ENCODE data around the gene LHX3.

The LHX3 gene

GRCh38 chr9:136204838-136205706, at the start of gene LHX3:
TSS of gene LHX3 (minus strand) at chr9:136205128. CDS start at chr9:136205012, 116 bp downstream.
- Histone ChIP-seq H3K27me3 (ENCODE audit: control insufficient read depth, insufficient read depth, low read length) (peaks cover 48% of the 10 kb centered on the region), H3K9me3 (ENCODE audit: control insufficient read depth, low read length) (no peaks in the 10 kb centered on the region), H3K9ac (ENCODE audit: low read length) (no peak within 1 kb of the TSS), H3K36me3 (ENCODE audit: control insufficient read depth, insufficient read depth, low read length) (no peaks in the 10 kb centered on the region), H3K4me1 (ENCODE audit: control insufficient read depth, insufficient read depth, low read length) (no peaks in the 10 kb centered on the region), H3K4me3 (ENCODE audit: low read length) (no peak within 1 kb of the TSS)

GRCh38 chr9:136253246-136254130, 48.6 kb upstream of the LHX3 start:
- Histone ChIP-seq H3K4me3 (ENCODE audit: low read length) (no peak overlapping the region), H3K36me3 (ENCODE audit: control insufficient read depth, insufficient read depth, low read length) (no peaks in the 10 kb centered on the region), H3K9ac (ENCODE audit: low read length) (no peak overlapping the region), H3K9me3 (ENCODE audit: control insufficient read depth, low read length) (no peaks in the 10 kb centered on the region), H3K27me3 (ENCODE audit: control insufficient read depth, insufficient read depth, low read length) (peaks cover 16% of the 10 kb centered on the region), H3K4me1 (ENCODE audit: control insufficient read depth, insufficient read depth, low read length) (no peaks in the 10 kb centered on the region)

- Histone ChIP-seq H3K9me3 (ENCODE audit: control insufficient read depth, low read length) (no peaks in the 10 kb centered on the region), H3K36me3 (ENCODE audit: control insufficient read depth, insufficient read depth, low read length) (no peaks in the 10 kb centered on the region), H3K9ac (ENCODE audit: low read length) (no peak overlapping the region), H3K27me3 (ENCODE audit: control insufficient read depth, insufficient read depth, low read length) (peaks cover 16% of the 10 kb centered on the region), H3K4me3 (ENCODE audit: low read length) (no peak overlapping the region), H3K4me1 (ENCODE audit: control insufficient read depth, insufficient read depth, low read length) (no peaks in the 10 kb centered on the region)
Observed at GRCh38 chr9:136252846-136253245, 47.9 kb upstream of the LHX3 start.

GRCh38 chr9:136252281-136252680, 47.4 kb upstream of the LHX3 start:
- Histone ChIP-seq H3K36me3 (ENCODE audit: control insufficient read depth, insufficient read depth, low read length) (no peaks in the 10 kb centered on the region), H3K9me3 (ENCODE audit: control insufficient read depth, low read length) (no peaks in the 10 kb centered on the region), H3K4me1 (ENCODE audit: control insufficient read depth, insufficient read depth, low read length) (no peaks in the 10 kb centered on the region), H3K4me3 (ENCODE audit: low read length) (no peak overlapping the region), H3K9ac (ENCODE audit: low read length) (no peak overlapping the region), H3K27me3 (ENCODE audit: control insufficient read depth, insufficient read depth, low read length) (peaks cover 16% of the 10 kb centered on the region)

- no peak overlapping the region for H3K9ac ChIP-seq (ENCODE audit: low read length)
- H3K27me3 ChIP-seq (ENCODE audit: control insufficient read depth, insufficient read depth, low read length), result peaks cover 15% of the 10 kb centered on the region
- no peaks in the 10 kb centered on the region for H3K36me3 ChIP-seq (ENCODE audit: control insufficient read depth, insufficient read depth, low read length)
- H3K9me3 ChIP-seq (ENCODE audit: control insufficient read depth, low read length), result no peaks in the 10 kb centered on the region
- no peaks in the 10 kb centered on the region for H3K4me1 ChIP-seq (ENCODE audit: control insufficient read depth, insufficient read depth, low read length)
- no peak overlapping the region for H3K4me3 ChIP-seq (ENCODE audit: low read length)
Observed at GRCh38 chr9:136251264-136252115, 46.6 kb upstream of the LHX3 start.

GRCh38 chr9:136250676-136251075, 45.7 kb upstream of the LHX3 start:
- H3K9ac ChIP-seq (ENCODE audit: low read length), result no peak overlapping the region
- no peaks in the 10 kb centered on the region for H3K36me3 ChIP-seq (ENCODE audit: control insufficient read depth, insufficient read depth, low read length)
- no peak overlapping the region for H3K4me3 ChIP-seq (ENCODE audit: low read length)
- H3K9me3 ChIP-seq (ENCODE audit: control insufficient read depth, low read length), result no peaks in the 10 kb centered on the region
- peaks cover 7% of the 10 kb centered on the region for H3K27me3 ChIP-seq (ENCODE audit: control insufficient read depth, insufficient read depth, low read length)
- H3K4me1 ChIP-seq (ENCODE audit: control insufficient read depth, insufficient read depth, low read length), result no peaks in the 10 kb centered on the region

GRCh38 chr9:136249877-136250559, 45.1 kb upstream of the LHX3 start:
- Histone ChIP-seq H3K4me1 (ENCODE audit: control insufficient read depth, insufficient read depth, low read length) (peaks cover 1% of the 10 kb centered on the region), H3K27me3 (ENCODE audit: control insufficient read depth, insufficient read depth, low read length) (peaks cover 2% of the 10 kb centered on the region), H3K9me3 (ENCODE audit: control insufficient read depth, low read length) (no peaks in the 10 kb centered on the region), H3K4me3 (ENCODE audit: low read length) (no peak overlapping the region), H3K36me3 (ENCODE audit: control insufficient read depth, insufficient read depth, low read length) (no peaks in the 10 kb centered on the region), H3K9ac (ENCODE audit: low read length) (no peak overlapping the region)

GRCh38 chr9:136248951-136249876, 44.3 kb upstream of the LHX3 start:
- Histone ChIP-seq H3K4me3 (ENCODE audit: low read length) (no peak overlapping the region), H3K9ac (ENCODE audit: low read length) (no peak overlapping the region), H3K27me3 (ENCODE audit: control insufficient read depth, insufficient read depth, low read length) (no peaks in the 10 kb centered on the region), H3K9me3 (ENCODE audit: control insufficient read depth, low read length) (no peaks in the 10 kb centered on the region), H3K36me3 (ENCODE audit: control insufficient read depth, insufficient read depth, low read length) (no peaks in the 10 kb centered on the region), H3K4me1 (ENCODE audit: control insufficient read depth, insufficient read depth, low read length) (peaks cover 8% of the 10 kb centered on the region)

- no peaks in the 10 kb centered on the region for H3K27me3 ChIP-seq (ENCODE audit: control insufficient read depth, insufficient read depth, low read length)
- H3K9me3 ChIP-seq (ENCODE audit: control insufficient read depth, low read length), result no peaks in the 10 kb centered on the region
- H3K36me3 ChIP-seq (ENCODE audit: control insufficient read depth, insufficient read depth, low read length), result no peaks in the 10 kb centered on the region
- H3K9ac ChIP-seq (ENCODE audit: low read length), result no peak overlapping the region
- H3K4me3 ChIP-seq (ENCODE audit: low read length), result no peak overlapping the region
- H3K4me1 ChIP-seq (ENCODE audit: control insufficient read depth, insufficient read depth, low read length), result peaks cover 8% of the 10 kb centered on the region
Observed at GRCh38 chr9:136247947-136248637, 43.2 kb upstream of the LHX3 start.

- Histone ChIP-seq H3K4me1 (ENCODE audit: control insufficient read depth, insufficient read depth, low read length) (peaks cover 8% of the 10 kb centered on the region), H3K9ac (ENCODE audit: low read length) (no peak overlapping the region), H3K36me3 (ENCODE audit: control insufficient read depth, insufficient read depth, low read length) (no peaks in the 10 kb centered on the region), H3K9me3 (ENCODE audit: control insufficient read depth, low read length) (no peaks in the 10 kb centered on the region), H3K27me3 (ENCODE audit: control insufficient read depth, insufficient read depth, low read length) (no peaks in the 10 kb centered on the region), H3K4me3 (ENCODE audit: low read length) (no peak overlapping the region)
Observed at GRCh38 chr9:136247551-136247916, 42.6 kb upstream of the LHX3 start.
